IMR-90 (cell line): ENCODE data around the gene ANKFN1. TPM values are rescaled to one million over a fixed set of nuclear protein-coding genes. Genes with fewer than 3 reads are reported as not detected.

ENCODE experiments used
- ATAC-seq: fragments of 200-7000 bp; cut with Tn5 transposase; 2 replicates; pipeline ENCODE4 v1.9.1; 2020; ENCODE audit warnings: low read depth, mild to moderate bottlenecking, moderate library complexity
- BruUV-seq: library from RNA; stranded (reverse); fragments of 400-500 nt; replicated peaks from 2 replicates; lab custom pipeline; 2021; lab: Mats Ljungman, UMichigan
- CTCF ChIA-PET: fragments of 300-600 bp; formaldehyde crosslinking; extraction: SDS; loops from one replicate; lab custom pipeline; 2021; ENCODE audit warnings: antibody characterized with exemption; lab: Yijun Ruan, JAX
- POLR2A ChIA-PET: fragments of 300-600 bp; sonication (Branson Sonifier 250); formaldehyde crosslinking; loops from one replicate; lab custom pipeline; 2022; ENCODE audit warnings: antibody characterized with exemption; ENCODE audit not compliant: unreplicated experiment; lab: Charles Lee
- DNase-seq: peaks from one replicate; pipeline ENCODE4 v3.0.0; 2013
- H2AFZ ChIP-seq: replicated peaks from 2 replicates; pipeline ENCODE3; 2013; ENCODE audit warnings: low read length, mild to moderate bottlenecking; ENCODE audit not compliant: poor library complexity
- H2AK5ac ChIP-seq: 2 replicates; pipeline ENCODE4 v1.6.1; 2013; ENCODE audit warnings: low read depth, low read length, inconsistent platforms
- H2AK9ac ChIP-seq: replicated peaks from 2 replicates; pipeline ENCODE3; 2013; ENCODE audit warnings: mild to moderate bottlenecking, low read depth, low read length, moderate library complexity; ENCODE audit not compliant: poor library complexity
- H2BK120ac ChIP-seq: 2 replicates; pipeline ENCODE4 v1.6.1; 2013; ENCODE audit warnings: low read depth, low read length, inconsistent platforms
- H2BK15ac ChIP-seq: 3 replicates; pipeline ENCODE4 v1.6.1; 2013; ENCODE audit warnings: low read depth, low read length, inconsistent platforms
- H2BK20ac ChIP-seq: 2 replicates; pipeline ENCODE4 v1.6.1; 2013; ENCODE audit warnings: low read depth, mild to moderate bottlenecking, inconsistent platforms, low read length, moderate library complexity
- H2BK5ac ChIP-seq: 2 replicates; pipeline ENCODE4 v1.6.1; 2013; ENCODE audit warnings: mild to moderate bottlenecking, low read depth, low read length, inconsistent platforms; ENCODE audit not compliant: poor library complexity, severe bottlenecking
- H3K14ac ChIP-seq: replicated peaks from 2 replicates; pipeline ENCODE4 v1.6.1; 2013; ENCODE audit warnings: low read depth, low read length, inconsistent platforms
- H3K18ac ChIP-seq: 2 replicates; pipeline ENCODE4 v1.6.1; 2013; ENCODE audit warnings: low read depth, low read length, control low read depth
- H3K23ac ChIP-seq: 2 replicates; pipeline ENCODE4 v1.6.1; 2013; ENCODE audit warnings: low read depth, low read length, inconsistent platforms
- H3K27ac ChIP-seq: 2 replicates; pipeline ENCODE4 v1.5.1; 2013; ENCODE audit warnings: mild to moderate bottlenecking, control low read depth, low read length; ENCODE audit not compliant: insufficient read depth
- H3K27me3 ChIP-seq: 2 replicates; pipeline ENCODE4 v1.6.1; 2013; ENCODE audit warnings: low read length; ENCODE audit not compliant: control insufficient read depth, insufficient read depth
- H3K36me3 ChIP-seq: 2 replicates; pipeline ENCODE4 v1.6.1; 2013; ENCODE audit warnings: low read length, mixed read lengths; ENCODE audit not compliant: control insufficient read depth, insufficient read depth
- H3K4ac ChIP-seq: 2 replicates; pipeline ENCODE4 v1.6.1; 2013; ENCODE audit warnings: low read depth, low read length, inconsistent platforms
- H3K4me1 ChIP-seq: 2 replicates; pipeline ENCODE4 v1.6.1; 2013; ENCODE audit warnings: low read length, mixed read lengths; ENCODE audit not compliant: control insufficient read depth, insufficient read depth
- H3K4me2 ChIP-seq: 2 replicates; pipeline ENCODE4 v1.6.1; 2013; ENCODE audit warnings: low read depth, mild to moderate bottlenecking, control low read depth, low read length, moderate library complexity
- H3K4me3 ChIP-seq: 2 replicates; pipeline ENCODE4 v1.5.1; 2013; ENCODE audit warnings: low read depth, mild to moderate bottlenecking, control low read depth, low read length, moderate library complexity; ENCODE audit not compliant: insufficient read depth
- H3K56ac ChIP-seq: 2 replicates; pipeline ENCODE4 v1.6.1; 2013; ENCODE audit warnings: low read length, inconsistent platforms; ENCODE audit not compliant: insufficient read depth; ENCODE audit errors: extremely low read depth
- H3K79me1 ChIP-seq, 2 experiments: 2 replicates each; pipeline ENCODE4 v1.6.1; 2013; ENCODE audit warnings: low read length in 2 of 2, inconsistent platforms in 1 of 2, low read depth in 1 of 2
- H3K9ac ChIP-seq: 2 replicates; pipeline ENCODE4 v1.6.1; 2013; ENCODE audit warnings: low read depth, low read length, control low read depth
- H3K9me1 ChIP-seq: 2 replicates; pipeline ENCODE4 v1.6.1; 2013; ENCODE audit warnings: low read length, inconsistent platforms; ENCODE audit not compliant: insufficient read depth
- H3K9me3 ChIP-seq: 2 replicates; pipeline ENCODE4 v1.6.1; 2013; ENCODE audit warnings: low read length; ENCODE audit not compliant: control insufficient read depth, insufficient read depth
- H4K20me1 ChIP-seq: 2 replicates; pipeline ENCODE4 v1.6.1; 2013; ENCODE audit warnings: low read length, inconsistent platforms; ENCODE audit not compliant: insufficient read depth
- H4K5ac ChIP-seq: 2 replicates; pipeline ENCODE4 v1.6.1; 2013; ENCODE audit warnings: mild to moderate bottlenecking, low read depth, low read length, control low read depth
- H4K8ac ChIP-seq, 2 experiments: 2 replicates each; pipeline ENCODE4 v1.6.1; 2013; ENCODE audit warnings: low read depth in 2 of 2, low read length in 2 of 2, control low read depth in 1 of 2, inconsistent platforms in 1 of 2
- H4K91ac ChIP-seq: 2 replicates; pipeline ENCODE4 v1.6.1; 2013; ENCODE audit warnings: low read depth, low read length, inconsistent platforms; ENCODE audit not compliant: insufficient read depth
- CEBPB ChIP-seq: IDR thresholded peaks from 2 replicates; pipeline ENCODE4 v1.6.1; 2012; ENCODE audit warnings: low read depth, low read length, improper control_type of control experiment
- FOS ChIP-seq: fragments of 150-350 bp; IDR thresholded peaks from 2 replicates; pipeline ENCODE4 v1.6.1; 2016; ENCODE audit warnings: low read depth, low read length
- MXI1 ChIP-seq: IDR thresholded peaks from 2 replicates; pipeline ENCODE4 v1.6.1; 2012; ENCODE audit warnings: low read depth, mild to moderate bottlenecking, low read length, moderate library complexity, borderline replicate concordance
- RFX5 ChIP-seq: IDR thresholded peaks from 2 replicates; pipeline ENCODE4 v1.8.0; 2012; ENCODE audit warnings: low read depth, mild to moderate bottlenecking, low read length, moderate library complexity
- SMC3 ChIP-seq: fragments of 150-350 bp; IDR thresholded peaks from 2 replicates; pipeline ENCODE4 v1.6.1; 2016; ENCODE audit warnings: low read depth, mild to moderate bottlenecking, antibody characterized with exemption, low read length, moderate library complexity
- WGBS, 2 experiments: methylation state at CpG; one replicate each; pipeline versions ENCODE4 v1.1.5 to v1.1.7; 2013; ENCODE audit warnings: missing lambda C conversion rate in 2 of 2; ENCODE audit not compliant: insufficient read length in 1 of 2; ENCODE audit errors: extremely low coverage in 2 of 2; 5-methylcytosine and 5-hydroxymethylcytosine counted together
- dilution Hi-C: fragments of 300-500 bp; cut with HindIII; formaldehyde crosslinking; loops from one replicate; pipeline ENCODE4 v1.14.3; 2018; ENCODE audit warnings: low sequenced_read_pairs; ENCODE audit not compliant: unreplicated experiment
- in situ Hi-C: fragments of 300-500 bp; cut with MboI; formaldehyde crosslinking; loops from 3 replicates; pipeline ENCODE4 v1.14.3; 2019; ENCODE audit warnings: low sequenced_read_pairs, inconsistent platforms, mixed read lengths
- intact Hi-C: fragments of 100-400 bp; cut with micrococcal nuclease; formaldehyde crosslinking; loops from 2 replicates; pipeline ENCODE4 v1.10.0; 2022
- polyA plus RNA-seq, 3 experiments: library from polyadenylated mRNA; depleted of rRNA; stranded (reverse); fragments of >200 nt; gene quantifications; 2 replicates each; pipeline ENCODE4 v1.2.3, GENCODE V29; 2012; ENCODE audit warnings: low replicate concordance in 1 of 3
- total RNA-seq: library from RNA; depleted of rRNA; stranded (reverse); fragments of >200 nt; gene quantifications from 2 replicates; pipeline ENCODE4 v1.2.3, GENCODE V29; 2012
- TF ChIP-seq, protein P1 (sequence below): conservative IDR thresholded peaks from 2 replicates; pipeline ENCODE4 v1.5.1; 2012; ENCODE audit warnings: mild to moderate bottlenecking, low read depth, low read length, improper control_type of control experiment

ANKFN1 gene
- total and polyA plus RNA-seq, 2 of the 4 experiments (the other 2 are of a cell fraction), result not detected

DNA sequence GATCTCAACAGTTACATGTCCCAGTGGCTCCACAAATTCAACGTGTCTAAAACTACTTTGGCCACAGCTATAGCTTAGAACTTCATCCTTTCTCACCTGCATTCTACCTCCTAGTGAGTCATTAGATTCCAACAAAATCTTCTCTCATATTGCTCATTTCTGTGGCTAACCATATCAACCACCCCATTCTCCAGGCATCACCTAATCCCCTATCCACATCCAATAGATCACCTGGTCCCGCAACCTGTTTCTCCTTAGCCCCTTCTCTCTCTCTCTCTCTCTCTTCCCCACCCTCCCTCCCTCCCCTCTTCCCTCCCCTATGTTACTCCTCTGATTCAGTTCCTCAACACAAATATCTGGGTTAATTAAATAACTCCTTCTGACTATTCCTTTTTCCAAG lies 64.6 kb downstream of the ANKFN1 start:
- Histone ChIP-seq H2BK5ac (no peak overlapping the region), H2BK120ac (no peak overlapping the region), H3K4me2 (no peak overlapping the region), H3K14ac (no peak overlapping the region), H4K5ac (no peak overlapping the region), H3K4ac (no peak overlapping the region), H3K4me1 (peaks cover 3% of the 10 kb centered on the region), H2AK5ac (no peak overlapping the region), H3K56ac (no peak overlapping the region), H2BK15ac (no peak overlapping the region), H3K27ac (no peak overlapping the region), H3K9ac (no peak overlapping the region), H3K9me1 (no peaks in the 10 kb centered on the region), H4K8ac (no peak overlapping the region), H4K91ac (no peak overlapping the region), H2BK20ac (no peak overlapping the region), H3K79me1 (no peaks in the 10 kb centered on the region), H2AFZ (no peak overlapping the region), H3K18ac (no peak overlapping the region), H3K23ac (no peak overlapping the region), H3K4me3 (no peak overlapping the region), H4K20me1 (no peaks in the 10 kb centered on the region), H3K27me3 (no peaks in the 10 kb centered on the region; the same call in 1 of the 2 replicates), H3K9me3 (no peaks in the 10 kb centered on the region), H2AK9ac (no peak overlapping the region), H3K36me3 (no peaks in the 10 kb centered on the region)
- BruUV-seq, result no TSS peak
- ChIA-PET CTCF (no interaction called here), POLR2A (interaction anchor here (0.7 kb wide), 1 partner anchor 497 kb away, joined by 4 read pairs; no protein-coding TSS in a partner anchor)
- no peak for ATAC-seq
- intact Hi-C loops, result no loop called here
- no peak for TF ChIP-seq FOS
- no peak for TF ChIP-seq RFX5
- no peak for TF ChIP-seq CEBPB
- TF ChIP-seq SMC3, result no peak
- no peak for TF ChIP-seq MXI1
- TF ChIP-seq, protein P1, sequence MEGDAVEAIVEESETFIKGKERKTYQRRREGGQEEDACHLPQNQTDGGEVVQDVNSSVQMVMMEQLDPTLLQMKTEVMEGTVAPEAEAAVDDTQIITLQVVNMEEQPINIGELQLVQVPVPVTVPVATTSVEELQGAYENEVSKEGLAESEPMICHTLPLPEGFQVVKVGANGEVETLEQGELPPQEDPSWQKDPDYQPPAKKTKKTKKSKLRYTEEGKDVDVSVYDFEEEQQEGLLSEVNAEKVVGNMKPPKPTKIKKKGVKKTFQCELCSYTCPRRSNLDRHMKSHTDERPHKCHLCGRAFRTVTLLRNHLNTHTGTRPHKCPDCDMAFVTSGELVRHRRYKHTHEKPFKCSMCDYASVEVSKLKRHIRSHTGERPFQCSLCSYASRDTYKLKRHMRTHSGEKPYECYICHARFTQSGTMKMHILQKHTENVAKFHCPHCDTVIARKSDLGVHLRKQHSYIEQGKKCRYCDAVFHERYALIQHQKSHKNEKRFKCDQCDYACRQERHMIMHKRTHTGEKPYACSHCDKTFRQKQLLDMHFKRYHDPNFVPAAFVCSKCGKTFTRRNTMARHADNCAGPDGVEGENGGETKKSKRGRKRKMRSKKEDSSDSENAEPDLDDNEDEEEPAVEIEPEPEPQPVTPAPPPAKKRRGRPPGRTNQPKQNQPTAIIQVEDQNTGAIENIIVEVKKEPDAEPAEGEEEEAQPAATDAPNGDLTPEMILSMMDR, result no peak
- dilution Hi-C loops, result no loop called here
- 71% methylated on average over 1 of the region's 2 CpGs; no CpG with 5 or more reads in 1 of the 2 experiments for WGBS, 2 experiments
- DNase-seq, result no peak
- in situ Hi-C loops, result no loop called here
